Activated naive CD4-positive, alpha-beta T cell treated with anti-CD3 and anti-CD28 coated beads, Interleukin-2, amount 50 U/mL, for 24 hours (primary cell): ENCODE data around the gene SYNDIG1.

Source experiments
- H3K27ac Mint-ChIP-seq: one replicate; pipeline ENCODE4 v1.8.0; 2021; ENCODE audit warnings: mild to moderate bottlenecking, mixed read lengths
- H3K27me3 Mint-ChIP-seq: one replicate; pipeline ENCODE4 v1.8.0; 2021; ENCODE audit warnings: mixed read lengths
- H3K36me3 Mint-ChIP-seq: one replicate; pipeline ENCODE4 v1.8.0; 2021; ENCODE audit warnings: mixed read lengths
- H3K4me1 Mint-ChIP-seq: one replicate; pipeline ENCODE4 v1.8.0; 2021; ENCODE audit warnings: mixed read lengths
- H3K4me3 Mint-ChIP-seq: one replicate; pipeline ENCODE4 v1.8.0; 2021; ENCODE audit warnings: mild to moderate bottlenecking, mixed read lengths
- H3K9me3 Mint-ChIP-seq: one replicate; pipeline ENCODE4 v1.8.0; 2021; ENCODE audit warnings: mixed read lengths

The SYNDIG1 gene

DNA sequence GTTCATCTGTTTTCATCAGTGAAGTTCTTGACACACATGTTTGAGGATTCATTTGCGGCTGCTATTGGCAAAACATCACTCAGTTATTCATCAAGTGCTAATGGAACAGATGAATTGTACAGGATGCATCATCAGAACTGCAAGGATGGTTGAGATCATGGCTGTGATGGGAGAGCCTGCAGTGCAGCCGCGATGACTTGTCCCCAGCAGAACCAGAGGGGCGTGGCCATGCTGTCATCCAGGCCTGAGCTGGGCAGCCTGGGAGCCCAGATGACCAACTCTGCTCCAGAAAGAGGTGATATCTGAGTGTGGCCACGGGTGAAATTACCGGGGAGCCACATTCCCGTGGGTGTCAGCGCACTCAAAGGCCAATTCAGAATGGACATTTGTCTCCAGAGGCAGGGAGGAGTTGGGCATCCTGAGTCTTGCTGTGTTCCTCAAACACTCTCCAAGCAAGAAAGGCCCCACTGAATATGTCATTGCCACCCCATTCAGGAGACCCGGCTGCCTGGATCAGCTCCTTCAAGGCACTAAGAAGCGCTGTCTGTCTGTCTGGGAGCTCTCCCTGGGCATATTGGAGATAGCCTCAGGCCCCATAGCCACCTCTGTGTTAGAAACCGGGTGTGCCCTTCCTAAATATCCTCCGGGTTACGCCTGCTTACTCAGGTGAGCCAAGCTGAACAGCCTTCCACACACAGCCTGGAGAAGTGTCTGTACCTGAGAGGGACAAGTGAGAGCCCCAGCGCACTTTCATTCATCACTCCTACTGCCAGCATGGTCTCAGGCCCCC lies 66.7 kb downstream of the SYNDIG1 start:
- H3K4me1 Mint-ChIP-seq, result no peaks in the 10 kb centered on the region
- H3K27me3 Mint-ChIP-seq, result peaks cover 5% of the 10 kb centered on the region
- peaks cover 6% of the 10 kb centered on the region for H3K9me3 Mint-ChIP-seq
- H3K36me3 Mint-ChIP-seq, result no peaks in the 10 kb centered on the region
- H3K27ac Mint-ChIP-seq, result no peak overlapping the region
- no peak overlapping the region for H3K4me3 Mint-ChIP-seq

- Mint-ChIP-seq H3K27ac (no peak overlapping the region), H3K4me3 (no peak overlapping the region), H3K36me3 (no peaks in the 10 kb centered on the region), H3K27me3 (peaks cover 5% of the 10 kb centered on the region), H3K9me3 (peaks cover 6% of the 10 kb centered on the region), H3K4me1 (no peaks in the 10 kb centered on the region)
Measured at GRCh38 chr20:24537210-24537609, 67.8 kb downstream of the SYNDIG1 start.

DNA sequence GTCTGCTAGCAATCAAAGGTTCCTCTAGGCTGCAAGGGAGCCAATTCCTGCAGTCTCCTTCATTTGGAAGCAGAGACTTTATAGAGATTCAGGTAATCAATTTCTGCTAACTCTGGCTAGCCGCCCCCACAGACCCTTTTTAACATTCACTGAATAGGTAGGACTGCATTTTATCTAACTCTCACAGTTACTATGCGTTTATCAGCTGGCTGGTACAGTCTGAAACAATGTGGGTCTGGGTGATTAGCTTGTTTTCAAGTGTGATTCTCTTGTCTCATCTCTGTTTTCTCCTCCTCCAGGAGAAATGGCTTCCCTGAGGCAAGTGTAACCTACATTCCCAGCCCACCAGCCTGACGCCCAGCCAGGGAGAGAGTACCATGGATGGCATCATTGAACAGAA lies 73.3 kb downstream of the SYNDIG1 start:
- peaks cover 3% of the 10 kb centered on the region for H3K27me3 Mint-ChIP-seq
- no peak overlapping the region for H3K4me3 Mint-ChIP-seq
- H3K4me1 Mint-ChIP-seq, result no peaks in the 10 kb centered on the region
- peaks cover 6% of the 10 kb centered on the region for H3K9me3 Mint-ChIP-seq
- no peak overlapping the region for H3K27ac Mint-ChIP-seq
- H3K36me3 Mint-ChIP-seq, result no peaks in the 10 kb centered on the region

DNA sequence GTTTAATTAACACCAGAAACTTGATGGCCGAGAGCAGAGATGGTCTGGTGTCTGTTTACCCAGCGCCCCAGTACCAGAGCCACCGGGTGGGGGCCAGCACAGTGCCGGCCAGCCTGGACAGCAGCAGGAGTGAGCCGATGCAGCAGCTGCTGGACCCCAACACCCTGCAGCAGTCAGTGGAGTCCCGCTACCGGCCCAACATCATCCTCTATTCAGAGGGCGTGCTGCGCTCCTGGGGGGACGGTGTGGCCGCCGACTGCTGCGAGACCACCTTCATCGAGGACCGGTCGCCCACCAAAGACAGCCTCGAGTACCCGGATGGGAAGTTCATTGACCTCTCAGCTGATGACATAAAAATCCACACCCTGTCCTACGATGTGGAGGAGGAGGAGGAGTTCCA lies 73.7 kb downstream of the SYNDIG1 start:
- peaks cover 3% of the 10 kb centered on the region for H3K27me3 Mint-ChIP-seq
- H3K36me3 Mint-ChIP-seq, result no peaks in the 10 kb centered on the region
- no peak overlapping the region for H3K4me3 Mint-ChIP-seq
- no peak overlapping the region for H3K27ac Mint-ChIP-seq
- peaks cover 6% of the 10 kb centered on the region for H3K9me3 Mint-ChIP-seq
- H3K4me1 Mint-ChIP-seq, result no peaks in the 10 kb centered on the region

- no peak overlapping the region for H3K4me3 Mint-ChIP-seq
- peaks cover 2% of the 10 kb centered on the region for H3K27me3 Mint-ChIP-seq
- H3K4me1 Mint-ChIP-seq, result no peaks in the 10 kb centered on the region
- no peaks in the 10 kb centered on the region for H3K36me3 Mint-ChIP-seq
- H3K9me3 Mint-ChIP-seq, result peaks cover 6% of the 10 kb centered on the region
- no peak overlapping the region for H3K27ac Mint-ChIP-seq
Measured at GRCh38 chr20:24543741-24544140, 74.3 kb downstream of the SYNDIG1 start.

- peaks cover 2% of the 10 kb centered on the region for H3K27me3 Mint-ChIP-seq
- H3K36me3 Mint-ChIP-seq, result no peaks in the 10 kb centered on the region
- H3K4me1 Mint-ChIP-seq, result no peaks in the 10 kb centered on the region
- no peak overlapping the region for H3K4me3 Mint-ChIP-seq
- peaks cover under 1% of the 10 kb centered on the region for H3K9me3 Mint-ChIP-seq
- no peak overlapping the region for H3K27ac Mint-ChIP-seq
Measured at GRCh38 chr20:24544371-24544770, 74.9 kb downstream of the SYNDIG1 start.

DNA sequence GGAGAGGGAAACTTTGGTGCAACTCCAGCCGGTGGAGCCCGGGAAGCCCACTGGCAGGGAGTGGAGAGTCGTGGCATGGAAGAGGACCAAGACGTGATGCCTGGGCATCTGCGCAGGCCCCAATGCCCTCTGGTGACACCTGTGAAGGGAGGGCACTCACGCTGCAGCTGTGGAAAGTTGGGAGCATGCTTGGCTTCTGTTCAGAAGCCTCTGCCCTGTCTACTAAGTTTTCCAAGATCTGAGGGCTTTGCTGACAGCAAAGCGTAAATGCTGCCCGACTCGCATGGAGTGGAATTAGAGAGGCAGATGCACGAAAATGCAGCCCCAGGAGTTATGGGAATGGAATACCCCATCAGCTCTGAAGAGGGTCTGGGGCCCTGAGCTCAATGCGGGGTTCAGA lies 75.7 kb downstream of the SYNDIG1 start:
- Mint-ChIP-seq H3K4me1 (no peaks in the 10 kb centered on the region), H3K4me3 (no peak overlapping the region), H3K27ac (no peak overlapping the region), H3K36me3 (no peaks in the 10 kb centered on the region), H3K9me3 (no peaks in the 10 kb centered on the region), H3K27me3 (peaks cover 2% of the 10 kb centered on the region)

DNA sequence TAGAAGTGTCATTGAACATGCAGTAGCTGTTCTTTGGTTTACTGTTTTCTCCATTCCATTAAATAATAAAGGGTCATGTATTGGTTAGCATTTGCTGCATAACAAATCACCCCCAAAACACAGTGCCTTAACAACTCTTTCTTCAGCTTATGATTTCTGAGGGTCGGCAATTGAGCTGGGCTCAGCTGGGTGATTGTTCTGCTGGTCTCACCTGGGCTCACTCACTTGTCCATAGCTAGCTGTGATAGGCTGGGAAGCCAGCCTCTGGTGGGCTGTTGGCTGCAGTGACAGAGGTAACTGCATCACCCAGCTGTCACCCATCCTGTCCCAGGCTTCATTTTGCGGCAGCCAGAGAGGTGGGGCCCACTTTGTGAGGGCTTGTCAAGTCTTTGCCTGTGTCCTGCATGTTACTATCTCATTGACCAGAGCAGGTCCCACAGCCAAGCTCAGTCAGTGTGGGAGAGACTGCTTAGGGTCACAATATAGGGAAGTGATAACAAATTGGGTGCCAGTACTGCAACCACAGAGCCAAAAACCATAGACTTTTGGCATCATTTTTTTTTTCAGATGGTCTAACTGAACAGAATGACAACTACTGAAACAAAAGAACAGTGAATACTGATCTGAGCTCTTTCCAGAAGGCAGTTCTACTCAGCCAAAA lies 76.9 kb downstream of the SYNDIG1 start:
- no peak overlapping the region for H3K27ac Mint-ChIP-seq
- no peaks in the 10 kb centered on the region for H3K27me3 Mint-ChIP-seq
- H3K9me3 Mint-ChIP-seq, result no peaks in the 10 kb centered on the region
- H3K4me3 Mint-ChIP-seq, result no peak overlapping the region
- no peaks in the 10 kb centered on the region for H3K4me1 Mint-ChIP-seq
- no peaks in the 10 kb centered on the region for H3K36me3 Mint-ChIP-seq

DNA sequence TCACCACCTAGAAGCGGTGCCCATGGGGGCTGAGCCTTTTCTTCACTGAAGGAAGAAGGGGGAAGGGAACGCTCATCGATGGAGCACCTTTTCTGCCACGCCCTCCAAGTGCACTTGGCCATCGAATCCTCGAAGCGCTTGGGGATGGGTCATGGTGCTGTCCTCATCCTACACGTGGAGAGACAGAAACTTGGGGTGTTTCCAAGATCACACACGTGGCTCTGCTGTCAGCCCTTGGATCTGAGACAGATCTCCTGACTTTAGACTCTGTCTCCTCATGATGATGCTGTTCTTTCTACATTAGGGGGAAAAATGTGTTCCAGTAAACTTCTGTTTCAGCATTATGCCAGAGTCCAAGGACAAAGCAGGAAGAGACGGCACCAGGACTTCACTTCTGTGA lies 78.5 kb downstream of the SYNDIG1 start:
- Mint-ChIP-seq H3K4me3 (no peak overlapping the region), H3K36me3 (no peaks in the 10 kb centered on the region), H3K4me1 (no peaks in the 10 kb centered on the region), H3K27me3 (no peaks in the 10 kb centered on the region), H3K27ac (no peak overlapping the region), H3K9me3 (no peaks in the 10 kb centered on the region)

GRCh38 chr20:24559114-24559732 lies 89.8 kb downstream of the SYNDIG1 start:
- H3K4me1 Mint-ChIP-seq, result no peaks in the 10 kb centered on the region
- no peak overlapping the region for H3K27ac Mint-ChIP-seq
- H3K27me3 Mint-ChIP-seq, result peaks cover 7% of the 10 kb centered on the region
- no peak overlapping the region for H3K4me3 Mint-ChIP-seq
- H3K36me3 Mint-ChIP-seq, result no peaks in the 10 kb centered on the region
- H3K9me3 Mint-ChIP-seq, result peaks cover 6% of the 10 kb centered on the region

DNA sequence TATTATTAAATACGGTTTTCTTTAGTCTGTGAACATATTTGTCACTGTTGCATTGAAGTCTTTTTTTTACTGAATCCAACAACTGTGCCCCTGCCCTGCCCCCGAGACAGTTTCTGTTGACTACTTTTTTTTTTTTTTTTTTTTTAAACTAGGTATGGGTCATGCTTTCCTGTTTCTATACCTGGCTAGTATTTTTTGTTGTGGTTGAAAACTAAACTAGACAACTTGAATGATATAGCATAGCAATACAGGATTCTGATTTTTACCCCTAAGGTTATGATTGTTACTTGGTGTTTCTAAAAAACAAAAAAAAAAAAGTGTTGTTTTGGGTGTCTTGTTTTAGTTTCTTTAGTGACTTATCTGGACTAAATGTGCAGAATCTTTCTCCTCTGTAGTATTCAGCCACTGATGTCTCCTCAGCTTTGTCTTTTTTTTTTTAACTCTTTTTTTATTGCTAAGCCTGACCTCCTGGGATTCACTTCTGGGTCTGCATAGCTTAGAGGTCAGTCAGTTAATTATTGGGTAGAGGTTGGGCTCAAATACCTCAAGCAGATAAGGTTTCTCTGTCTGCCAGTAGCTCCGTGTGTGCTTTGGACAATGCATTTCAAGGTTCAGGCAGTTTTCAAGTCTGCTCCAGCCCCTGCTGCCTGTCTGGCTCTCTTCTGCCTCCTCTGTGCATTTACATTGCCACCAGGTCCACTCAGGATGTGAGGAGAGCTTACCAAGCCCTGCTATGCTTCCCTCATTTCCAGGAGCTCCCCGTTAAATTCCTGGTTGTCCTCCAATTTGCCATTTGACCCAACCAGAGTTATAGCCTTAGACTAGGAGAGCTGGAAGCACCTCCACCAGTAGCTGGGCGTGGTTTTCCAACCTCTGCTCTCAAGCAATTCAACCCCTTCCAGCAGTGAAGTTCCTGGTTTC lies 91.4 kb downstream of the SYNDIG1 start:
- no peaks in the 10 kb centered on the region for H3K36me3 Mint-ChIP-seq
- H3K9me3 Mint-ChIP-seq, result peaks cover 11% of the 10 kb centered on the region
- H3K27ac Mint-ChIP-seq, result no peak overlapping the region
- peaks cover 9% of the 10 kb centered on the region for H3K27me3 Mint-ChIP-seq
- H3K4me3 Mint-ChIP-seq, result no peak overlapping the region
- no peaks in the 10 kb centered on the region for H3K4me1 Mint-ChIP-seq

DNA sequence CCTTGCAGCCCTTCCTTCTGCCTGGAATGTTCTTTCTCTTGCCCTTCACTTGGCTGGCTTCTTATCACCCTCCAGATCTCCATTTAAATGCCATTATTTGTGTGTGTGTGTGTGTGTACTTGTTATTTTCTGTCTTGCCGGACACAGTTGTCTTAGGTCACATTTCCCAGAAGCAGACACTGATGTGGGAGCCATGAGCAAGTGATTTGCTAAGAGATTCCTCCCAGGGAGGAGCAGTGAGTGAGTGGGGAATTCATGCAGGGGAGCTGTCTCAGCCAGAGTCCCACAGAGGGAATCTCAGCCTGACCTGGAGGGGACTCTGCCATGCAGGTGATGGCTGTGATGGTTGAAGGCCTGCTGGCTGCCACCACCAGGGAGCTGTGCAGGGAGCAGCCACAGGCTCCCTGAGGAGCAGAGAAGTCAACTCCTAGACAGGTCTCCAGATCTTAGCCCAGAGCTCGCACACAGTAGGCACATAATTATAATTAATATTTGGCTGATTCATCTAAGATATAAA lies 96.5 kb downstream of the SYNDIG1 start:
- H3K36me3 Mint-ChIP-seq, result no peaks in the 10 kb centered on the region
- H3K4me1 Mint-ChIP-seq, result no peaks in the 10 kb centered on the region
- H3K4me3 Mint-ChIP-seq, result no peak overlapping the region
- peaks cover 5% of the 10 kb centered on the region for H3K9me3 Mint-ChIP-seq
- peaks cover 2% of the 10 kb centered on the region for H3K27me3 Mint-ChIP-seq
- no peak overlapping the region for H3K27ac Mint-ChIP-seq

- H3K36me3 Mint-ChIP-seq, result no peaks in the 10 kb centered on the region
- no peak overlapping the region for H3K27ac Mint-ChIP-seq
- no peaks in the 10 kb centered on the region for H3K4me1 Mint-ChIP-seq
- no peak overlapping the region for H3K4me3 Mint-ChIP-seq
- H3K9me3 Mint-ChIP-seq, result peaks cover 5% of the 10 kb centered on the region
- peaks cover 2% of the 10 kb centered on the region for H3K27me3 Mint-ChIP-seq
Measured at GRCh38 chr20:24566656-24567055, 97.2 kb downstream of the SYNDIG1 start.

DNA sequence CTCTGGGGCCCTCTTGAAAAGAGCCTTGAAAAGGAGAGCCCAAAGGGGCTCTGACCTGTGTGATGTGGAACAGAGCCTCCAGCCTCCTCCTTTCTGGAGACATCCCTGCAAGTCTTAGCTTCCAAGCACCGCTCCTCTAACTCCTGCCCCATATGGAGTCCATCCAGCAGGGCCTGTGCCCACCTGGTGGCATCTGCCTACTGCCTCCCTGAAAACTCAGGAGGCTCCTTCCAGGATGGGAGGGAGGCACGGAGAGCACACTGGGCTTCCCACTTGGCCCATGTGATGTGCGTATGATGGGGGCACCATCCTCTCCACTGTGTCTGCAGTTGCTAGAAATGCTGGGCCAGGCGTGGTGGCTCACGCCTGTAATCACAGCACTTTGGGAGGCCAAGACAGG lies 98.1 kb downstream of the SYNDIG1 start:
- no peaks in the 10 kb centered on the region for H3K36me3 Mint-ChIP-seq
- H3K9me3 Mint-ChIP-seq, result peaks cover 5% of the 10 kb centered on the region
- peaks cover 2% of the 10 kb centered on the region for H3K27me3 Mint-ChIP-seq
- no peak overlapping the region for H3K4me3 Mint-ChIP-seq
- no peaks in the 10 kb centered on the region for H3K4me1 Mint-ChIP-seq
- H3K27ac Mint-ChIP-seq, result no peak overlapping the region

DNA sequence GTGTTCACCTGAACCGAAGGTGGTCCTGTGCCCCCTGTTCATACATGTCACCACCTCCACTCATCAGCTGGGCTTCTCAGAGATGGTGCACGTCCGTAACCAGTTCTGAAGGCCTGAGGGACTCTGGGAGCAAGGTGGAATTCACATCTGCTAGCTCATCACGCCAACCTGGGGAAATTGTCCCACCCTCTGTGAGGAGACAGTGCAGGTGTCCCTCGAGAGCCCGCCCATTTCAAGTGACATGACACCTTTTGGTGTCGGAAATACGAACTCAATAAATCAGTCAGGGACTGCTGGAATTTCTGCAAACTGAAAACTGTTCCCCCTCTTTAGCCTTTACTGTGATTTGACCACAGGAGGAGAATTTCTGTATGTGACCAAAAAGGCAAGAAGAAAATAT lies 99.4 kb downstream of the SYNDIG1 start:
- Mint-ChIP-seq H3K4me3 (no peak overlapping the region), H3K4me1 (no peaks in the 10 kb centered on the region), H3K36me3 (no peaks in the 10 kb centered on the region), H3K27me3 (peaks cover 2% of the 10 kb centered on the region), H3K9me3 (peaks cover 5% of the 10 kb centered on the region), H3K27ac (no peak overlapping the region)
